ENCODE measurements around the gene TUNAR. TPM values are rescaled to one million over a fixed set of nuclear protein-coding genes. Genes with fewer than 3 reads are reported as not detected.

Gene TUNAR
- total and polyA plus RNA-seq, 2 of the 4 experiments (the other 2 are of a cell fraction): not detected

GRCh38 chr14:95903616-95904107 is 27.0 kb downstream of the TUNAR start:
- Histone ChIP-seq H4K5ac (ENCODE audit: low read depth, low read length) (no peak overlapping the region), H2BK15ac (ENCODE audit: low read depth, low read length) (no peak overlapping the region), H2AFZ (replicated peaks; ENCODE audit: low read length, poor library complexity) (no peak overlapping the region), H3K4ac (ENCODE audit: low read depth, low read length) (no peak overlapping the region), H3K56ac (ENCODE audit: extremely low read depth, insufficient read depth, low read length) (no peak overlapping the region), H3K36me3 (ENCODE audit: control insufficient read depth, insufficient read depth, low read length) (no peaks in the 10 kb centered on the region), H3K23ac (ENCODE audit: low read depth, low read length) (no peak overlapping the region), H3K4me1 (ENCODE audit: control insufficient read depth, insufficient read depth, low read length) (no peaks in the 10 kb centered on the region; the same call in 1 of the 2 replicates), H2BK5ac (ENCODE audit: low read depth, low read length, poor library complexity, severe bottlenecking) (no peak overlapping the region), H4K8ac (ENCODE audit: low read depth in 2 of 2, low read length in 2 of 2) (no peak overlapping the region), H3K27me3 (ENCODE audit: control insufficient read depth, insufficient read depth, low read length) (0 out of 2 replicates have a peak, but pooled peaks cover 1% of the 10 kb centered on the region), H3K79me1 (ENCODE audit: low read depth in 1 of 2, low read length in 2 of 2) (no peaks in the 10 kb centered on the region), H3K27ac (ENCODE audit: insufficient read depth, low read length) (no peak overlapping the region), H2BK120ac (ENCODE audit: low read depth, low read length) (no peak overlapping the region), H2AK5ac (ENCODE audit: low read depth, low read length) (no peak overlapping the region), H3K4me3 (ENCODE audit: insufficient read depth, low read depth, low read length) (no peak overlapping the region), H3K9ac (ENCODE audit: low read depth, low read length) (no peak overlapping the region), H3K4me2 (ENCODE audit: low read depth, low read length) (no peak overlapping the region), H4K91ac (ENCODE audit: insufficient read depth, low read depth, low read length) (no peak overlapping the region), H3K9me1 (ENCODE audit: insufficient read depth, low read length) (no peaks in the 10 kb centered on the region), H3K14ac (replicated peaks; ENCODE audit: low read depth, low read length) (no peak overlapping the region), H3K18ac (ENCODE audit: low read depth, low read length) (no peak overlapping the region), H3K9me3 (ENCODE audit: control insufficient read depth, insufficient read depth, low read length) (no peaks in the 10 kb centered on the region), H2BK20ac (ENCODE audit: low read depth, low read length) (no peak overlapping the region), H2AK9ac (replicated peaks; ENCODE audit: low read depth, low read length, poor library complexity) (no peak overlapping the region), H4K20me1 (ENCODE audit: insufficient read depth, low read length) (no peaks in the 10 kb centered on the region)
- POLR2A ChIA-PET (ENCODE audit: unreplicated experiment): no interaction called here
- intact Hi-C loops (cut with micrococcal nuclease) (no loop called here), in situ Hi-C loops (cut with MboI; ENCODE audit: low sequenced_read_pairs) (no loop called here), dilution Hi-C loops (cut with HindIII; ENCODE audit: low sequenced_read_pairs, unreplicated experiment) (no loop called here)
- BruUV-seq (replicated peaks): no TSS peak
- ATAC-seq (ENCODE audit: low read depth) (no peak), DNase-seq (no peak)
- no peak for TF ChIP-seq NFE2L2 (IDR thresholded peaks at IDR 0.05; ENCODE audit: low read depth, low read length)
- TF ChIP-seq RFX5 (IDR thresholded peaks at IDR 0.05; ENCODE audit: low read depth, low read length): no peak
- TF ChIP-seq MAFK (IDR thresholded peaks at IDR 0.05; ENCODE audit: low read depth, low read length): no peak
- no peak for TF ChIP-seq RCOR1 (IDR thresholded peaks at IDR 0.05; ENCODE audit: insufficient replicate concordance, low read length)
- no peak for TF ChIP-seq USF2 (IDR thresholded peaks at IDR 0.05; ENCODE audit: low read depth, low read length)
- no peak for TF ChIP-seq SMC3 (IDR thresholded peaks at IDR 0.05; ENCODE audit: low read depth, low read length)
- no peak for TF ChIP-seq MAZ (IDR thresholded peaks at IDR 0.05; ENCODE audit: borderline replicate concordance, low read depth, low read length)
- no peak for TF ChIP-seq CTCF (conservative IDR thresholded peaks at IDR 0.05; ENCODE audit: low read depth, low read length)
- no peak for TF ChIP-seq MXI1 (IDR thresholded peaks at IDR 0.05; ENCODE audit: borderline replicate concordance, low read depth, low read length)
- TF ChIP-seq FOS (IDR thresholded peaks at IDR 0.05; ENCODE audit: low read depth, low read length): no peak
- no peak for TF ChIP-seq CEBPB (IDR thresholded peaks at IDR 0.05; ENCODE audit: low read depth, low read length)
- no peak for TF ChIP-seq BHLHE40 (IDR thresholded peaks at IDR 0.05; ENCODE audit: low read depth, low read length)
- TF ChIP-seq ELK1 (IDR thresholded peaks at IDR 0.05; ENCODE audit: borderline replicate concordance, low read depth, low read length): no peak
- no peak for TF ChIP-seq RAD21 (IDR thresholded peaks at IDR 0.05; ENCODE audit: low read length)
- no peak for TF ChIP-seq POLR2A (IDR thresholded peaks at IDR 0.05; ENCODE audit: low read depth, low read length)
- CTCF ChIA-PET: no interaction called here
- WGBS, 2 experiments (ENCODE audit: extremely low coverage in 2 of 2, insufficient read length in 1 of 2): no CpG with 5 or more reads among the region's 4 CpGs
